Transverse colon (tissue), 3 donors: Measurements from ENCODE around the gene INTS2.

Source experiments
- CTCF ChIP-seq, 5 experiments: fragments of 200-600 bp in 3 of 5; fragments of 450-650 bp in 2 of 5; sonication (generic) in 3 of 5; IDR thresholded peaks; 1 replicate in 2 of 5; 2 replicates in 3 of 5; pipeline ENCODE4 v1.5.1; 2016 to 2017; ENCODE audit warnings: antibody characterized with exemption in 5 of 5, inconsistent platforms in 3 of 5, mild to moderate bottlenecking in 2 of 5, moderate library complexity in 1 of 5
- EP300 ChIP-seq: sonication (generic); formaldehyde crosslinking; IDR thresholded peaks from one replicate; pipeline ENCODE4 v1.6.1; 2017; ENCODE audit warnings: antibody characterized with exemption, low read depth
- POLR2A ChIP-seq: fragments of 450-650 bp; IDR thresholded peaks from one replicate; pipeline ENCODE4 v1.6.1; 2016; ENCODE audit warnings: antibody characterized with exemption, mild to moderate bottlenecking, moderate library complexity

- TF ChIP-seq CTCF (IDR thresholded peaks at IDR 0.05) = no peak
- no peak for TF ChIP-seq EP300
- TF ChIP-seq POLR2A = no peak
Measured at GRCh38 chr17:61966191-61966590, 38.4 kb upstream of the INTS2 start.
